Mucosa of descending colon (tissue), 3 donors: ENCODE data around the gene PHF3. TPM values are rescaled to one million over a fixed set of nuclear protein-coding genes. Genes with fewer than 3 reads are reported as not detected.
"Not testable (repeated sequence)": the region's sequence is repeated elsewhere in the genome, so short reads cannot be mapped to it uniquely, and the experiment has no call there.

Experiments used
- ATAC-seq: fragments of 200-7000 bp; cut with Tn5 transposase; one replicate; pipeline ENCODE4 v1.9.1; 2020; ENCODE audit warnings: mild to moderate bottlenecking, moderate library complexity
- DNase-seq, 3 donors: peaks; one replicate each; pipeline ENCODE4 v3.0.0-alpha.2; 2020
- H3K36me3 ChIP-seq: fragments of 200-600 bp; one replicate; pipeline ENCODE4 v1.8.0; 2021; ENCODE audit warnings: low read depth, mild to moderate bottlenecking
- H3K4me1 ChIP-seq: fragments of 200-600 bp; one replicate; pipeline ENCODE4 v1.8.0; 2021; ENCODE audit warnings: low read depth, mild to moderate bottlenecking
- H3K4me3 ChIP-seq: fragments of 200-600 bp; one replicate; pipeline ENCODE4 v1.8.0; 2021; ENCODE audit warnings: mild to moderate bottlenecking
- H3K9me3 ChIP-seq: fragments of 200-600 bp; one replicate; pipeline ENCODE4 v1.8.0; 2021; ENCODE audit warnings: mild to moderate bottlenecking
- CTCF ChIP-seq: fragments of 200-600 bp; IDR thresholded peaks from one replicate; pipeline ENCODE4 v1.8.0; 2022; ENCODE audit warnings: antibody characterized with exemption, mild to moderate bottlenecking
- intact Hi-C, 2 donors: fragments of 100-400 bp; cut with DNase I in 1 of 2; cut with micrococcal nuclease in 1 of 2; formaldehyde crosslinking; loops; one replicate each; pipeline versions ENCODE4 v1.11.0 to v1.11.1; 2022; cut with DNase I, micrococcal nuclease
- total RNA-seq, 3 donors: library from RNA; stranded (reverse); fragmentation: NEBNext Ultra II Directional in 2 of 3; extraction: Animal tissue kit (Norgen Biotek cat#: 25700) in 2 of 3; gene quantifications; one replicate each; pipeline versions ENCODE4 v1.2.1 to v1.2.4, GENCODE V29; 2021 to 2023
- donor health status: DM: no; HTN: no; CAD: no; lungs with moderate emphysema.
- donor health status: DM: no; HTN: no; CAD: no.
- donor health status: DM: no; HTN: yes; CAD: no.

PHF3 gene
- total RNA-seq, 3 donors from 2014 or later = 49.7 to 78.0 (median 75.8) TPM

- DNase-seq (no peak), ATAC-seq (peak; percentile 59)
- Histone ChIP-seq H3K36me3 (no peaks in the 10 kb centered on the region), H3K4me1 (peaks cover 7% of the 10 kb centered on the region), H3K4me3 (no peak overlapping the region), H3K9me3 (no peaks in the 10 kb centered on the region)
- no peak for TF ChIP-seq CTCF
- intact Hi-C loops = no loop called here
Measured at GRCh38 chr6:63724721-63725120, 89.1 kb downstream of the PHF3 start.

- DNase-seq = no peak
- TF ChIP-seq CTCF = no peak
- intact Hi-C loops = no loop called here
- Histone ChIP-seq H3K4me1 (peaks cover 1% of the 10 kb centered on the region), H3K9me3 (no peaks in the 10 kb centered on the region), H3K4me3 (no peak overlapping the region), H3K36me3 (no peaks in the 10 kb centered on the region)
- ATAC-seq = no peak
Measured at GRCh38 chr6:63730311-63730710, 94.7 kb downstream of the PHF3 start.

GRCh38 chr6:63731930-63732329 is 96.3 kb downstream of the PHF3 start:
- ATAC-seq (no peak), DNase-seq (no peak)
- H3K36me3 ChIP-seq = no peaks in the 10 kb centered on the region
- H3K9me3 ChIP-seq = no peaks in the 10 kb centered on the region
- intact Hi-C loops = no loop called here
- H3K4me1 ChIP-seq = no peaks in the 10 kb centered on the region
- H3K4me3 ChIP-seq = no peak overlapping the region
- TF ChIP-seq CTCF = no peak

- intact Hi-C loops = no loop called here
- H3K4me3 ChIP-seq = no peak overlapping the region
- no peak for TF ChIP-seq CTCF
- DNase-seq (no peak), ATAC-seq (no peak)
- no peaks in the 10 kb centered on the region for H3K4me1 ChIP-seq
- no peaks in the 10 kb centered on the region for H3K9me3 ChIP-seq
- H3K36me3 ChIP-seq = no peaks in the 10 kb centered on the region
Measured at GRCh38 chr6:63732336-63732735, 96.7 kb downstream of the PHF3 start.

- H3K4me1 ChIP-seq = peaks cover 5% of the 10 kb centered on the region
- ATAC-seq (no peak), DNase-seq (no peak)
- H3K4me3 ChIP-seq = no peak overlapping the region
- no peak for TF ChIP-seq CTCF
- no peaks in the 10 kb centered on the region for H3K9me3 ChIP-seq
- intact Hi-C loops = no loop called here
- H3K36me3 ChIP-seq = no peaks in the 10 kb centered on the region
Measured at GRCh38 chr6:63734923-63735322, 99.3 kb downstream of the PHF3 start.

- DNase-seq, intact Hi-C loops, H3K4me1 ChIP-seq, H3K9me3 ChIP-seq, H3K36me3 ChIP-seq, ATAC-seq, H3K4me3 ChIP-seq: not testable (repeated sequence)
Measured at GRCh38 chr6:63738190-63738589, 102.6 kb downstream of the PHF3 start.
